OCI-LY7 (cell line): ENCODE data around the gene ASB13. TPM values are rescaled to one million over a fixed set of nuclear protein-coding genes. Genes with fewer than 3 reads are reported as not detected.

Experiments used
- BruUV-seq: library from RNA; stranded (reverse); fragments of 400-500 nt; replicated peaks from 2 replicates; lab custom pipeline; 2021; lab: Mats Ljungman, UMichigan
- CTCF ChIA-PET: fragments of 300-600 bp; sonication (Branson Sonifier 250); formaldehyde crosslinking; loops from one replicate; lab custom pipeline; 2022; ENCODE audit warnings: antibody characterized with exemption; ENCODE audit not compliant: unreplicated experiment; lab: Charles Lee
- POLR2A ChIA-PET: fragments of 300-600 bp; sonication (Branson Sonifier 250); formaldehyde crosslinking; loops from one replicate; lab custom pipeline; 2022; ENCODE audit warnings: antibody characterized with exemption; lab: Charles Lee
- DNase-seq: peaks from one replicate; pipeline ENCODE4 v3.0.0-alpha.2; 2015; ENCODE audit warnings: low spot score
- H2AFZ ChIP-seq: fragments of 200-600 bp; sonication (generic), shearing (Covaris generic); 2 replicates; pipeline ENCODE4 v1.6.1; 2014; ENCODE audit warnings: mild to moderate bottlenecking, antibody characterized with exemption, low read length, moderate library complexity
- H3K27ac ChIP-seq: fragments of 200-600 bp; sonication (generic); 2 replicates; pipeline ENCODE4 v1.5.1; 2014; ENCODE audit warnings: mixed run types, low read depth, mild to moderate bottlenecking, moderate library complexity, low read length, inconsistent platforms; ENCODE audit not compliant: poor library complexity, severe bottlenecking
- H3K36me3 ChIP-seq: fragments of 200-600 bp; sonication (generic); 2 replicates; pipeline ENCODE4 v1.6.1; 2014; ENCODE audit warnings: mild to moderate bottlenecking, antibody characterized with exemption, low read length, moderate library complexity, mixed read lengths; ENCODE audit not compliant: insufficient read depth
- H3K4me1 ChIP-seq: fragments of 200-600 bp; sonication (generic); 2 replicates; pipeline ENCODE4 v1.5.1; 2014; ENCODE audit warnings: mild to moderate bottlenecking, low read length; ENCODE audit not compliant: insufficient read depth, poor library complexity, severe bottlenecking
- H3K4me2 ChIP-seq: fragments of 200-600 bp; sonication (generic); 2 replicates; pipeline ENCODE4 v1.6.1; 2014; ENCODE audit warnings: mild to moderate bottlenecking, low read length
- H3K4me3 ChIP-seq: fragments of 200-600 bp; sonication (generic); 2 replicates; pipeline ENCODE4 v1.5.1; 2014; ENCODE audit warnings: mild to moderate bottlenecking, low read depth, low read length; ENCODE audit not compliant: poor library complexity, severe bottlenecking
- H3K79me2 ChIP-seq: fragments of 200-600 bp; sonication (generic); 2 replicates; pipeline ENCODE4 v1.6.1; 2016; ENCODE audit warnings: low read depth, mild to moderate bottlenecking, low read length, moderate library complexity, mixed read lengths; ENCODE audit not compliant: insufficient read depth
- H3K9me2 ChIP-seq: fragments of 200-600 bp; sonication (generic); 2 replicates; pipeline ENCODE4 v1.6.1; 2016; ENCODE audit warnings: mild to moderate bottlenecking, low read length, mixed read lengths; ENCODE audit not compliant: insufficient read depth
- H3K9me3 ChIP-seq: fragments of 200-600 bp; sonication (generic); 2 replicates; pipeline ENCODE4 v1.6.1; 2014; ENCODE audit warnings: mild to moderate bottlenecking, mixed run types, low read length, mixed read lengths
- H4K20me1 ChIP-seq: fragments of 200-600 bp; sonication (generic); 2 replicates; pipeline ENCODE4 v1.6.1; 2014; ENCODE audit warnings: mild to moderate bottlenecking, antibody characterized with exemption, low read length, moderate library complexity, mixed read lengths; ENCODE audit not compliant: insufficient read depth
- CTCF ChIP-seq: fragments of 200-600 bp; sonication (generic); conservative IDR thresholded peaks from 2 replicates; pipeline ENCODE4 v1.5.1; 2014; ENCODE audit warnings: mild to moderate bottlenecking, antibody characterized with exemption, low read length, moderate library complexity, mixed read lengths
- EZH2phosphoT487 ChIP-seq: fragments of 200-600 bp; sonication (generic); IDR thresholded peaks from 2 replicates; pipeline ENCODE4 v1.6.1; 2018; ENCODE audit warnings: low read depth, borderline replicate concordance, mild to moderate bottlenecking, mixed run types, antibody characterized with exemption, low read length, moderate library complexity, mixed read lengths
- intact Hi-C: fragments of 100-400 bp; cut with micrococcal nuclease; formaldehyde crosslinking; loops from one replicate; pipeline ENCODE4 v1.10.0; 2022; ENCODE audit not compliant: unreplicated experiment
- total RNA-seq, 2 experiments: library from RNA; depleted of rRNA in 1 of 2; stranded (reverse); fragments of >200 nt in 1 of 2; shearing (Covaris generic) in 1 of 2; gene quantifications; 2 replicates each; pipeline ENCODE4 v1.2.3, GENCODE V29; 2014 to 2022

The ASB13 gene
- total RNA-seq, 2 experiments from 2014 or later, result 25.6 to 108 TPM

- DNase-seq, result no peak
- intact Hi-C loops, result no loop called here
- no peaks in the 10 kb centered on the region for H3K9me3 ChIP-seq
- TF ChIP-seq EZH2phosphoT487 (no peak), CTCF (no peak)
- no peaks in the 10 kb centered on the region for H3K79me2 ChIP-seq
- H3K9me2 ChIP-seq, result no peaks in the 10 kb centered on the region
- H3K4me3 ChIP-seq, result no peak overlapping the region
- BruUV-seq, result no TSS peak
- no peaks in the 10 kb centered on the region for H4K20me1 ChIP-seq
- H3K27ac ChIP-seq, result no peak overlapping the region
- no peak overlapping the region for H2AFZ ChIP-seq
- POLR2A ChIA-PET, result interaction anchor here (0.5 to 1.9 kb wide), 5 partner anchors 10 to 161 kb away, joined by 3 to 7 read pairs (median 4); no protein-coding TSS in a partner anchor
- no peak overlapping the region for H3K4me2 ChIP-seq
- CTCF ChIA-PET, result no interaction called here
- peaks cover 33% of the 10 kb centered on the region for H3K4me1 ChIP-seq
- H3K36me3 ChIP-seq, result peaks cover 73% of the 10 kb centered on the region
Observed at GRCh38 chr10:5643346-5644067, 22.9 kb downstream of the ASB13 start.

- Histone ChIP-seq H3K79me2 (no peaks in the 10 kb centered on the region), H3K27ac (no peak overlapping the region), H3K9me2 (no peaks in the 10 kb centered on the region), H3K4me1 (peaks cover 21% of the 10 kb centered on the region), H3K4me3 (no peak overlapping the region), H3K4me2 (no peak overlapping the region), H3K36me3 (peaks cover 57% of the 10 kb centered on the region), H4K20me1 (no peaks in the 10 kb centered on the region), H3K9me3 (no peaks in the 10 kb centered on the region), H2AFZ (no peak overlapping the region)
- TF ChIP-seq CTCF (no peak), EZH2phosphoT487 (no peak)
- POLR2A ChIA-PET, result no interaction called here
- intact Hi-C loops, result no loop called here
- BruUV-seq, result no TSS peak
- DNase-seq, result no peak
- CTCF ChIA-PET, result no interaction called here
Observed at GRCh38 chr10:5641501-5641900, 24.9 kb downstream of the ASB13 start.

GRCh38 chr10:5640501-5640900 lies 25.9 kb downstream of the ASB13 start:
- H3K27ac ChIP-seq, result no peak overlapping the region
- H3K4me3 ChIP-seq, result no peak overlapping the region
- POLR2A ChIA-PET, result no interaction called here
- H2AFZ ChIP-seq, result no peak overlapping the region
- no peaks in the 10 kb centered on the region for H3K9me2 ChIP-seq
- H3K79me2 ChIP-seq, result no peaks in the 10 kb centered on the region
- DNase-seq, result no peak
- H3K4me1 ChIP-seq, result peaks cover 11% of the 10 kb centered on the region
- peaks cover 53% of the 10 kb centered on the region for H3K36me3 ChIP-seq
- TF ChIP-seq CTCF, result no peak
- TF ChIP-seq EZH2phosphoT487, result no peak
- intact Hi-C loops, result no loop called here
- BruUV-seq, result no TSS peak
- no peak overlapping the region for H3K4me2 ChIP-seq
- H3K9me3 ChIP-seq, result no peaks in the 10 kb centered on the region
- CTCF ChIA-PET, result no interaction called here
- no peaks in the 10 kb centered on the region for H4K20me1 ChIP-seq
